DMS114 treated with DMSO at 0.1 percent for 48 hours (cell line): ENCODE measurements around the gene SFXN4.
"Not testable (repeated sequence)": the region's sequence is repeated elsewhere in the genome, so short reads cannot be mapped to it uniquely, and the experiment has no call there.

Experiments used
- DNase-seq: peaks from one replicate; lab custom pipeline; 2025; ENCODE audit not compliant: unreplicated experiment; lab: John Stamatoyannopoulos, UW

Gene SFXN4

GRCh38 chr10:119149157-119149556 lies 16.4 kb downstream of the SFXN4 start:
- no peak for DNase-seq

- no peak for DNase-seq
Measured at GRCh38 chr10:119143657-119144056, 21.9 kb downstream of the SFXN4 start.

GRCh38 chr10:119140603-119141245 lies 24.8 kb downstream of the SFXN4 start:
- DNase-seq: no peak

GRCh38 chr10:119139464-119140067 lies 25.9 kb downstream of the SFXN4 start:
- DNase-seq: no peak

- DNase-seq: no peak
Measured at GRCh38 chr10:119138346-119139306, 26.9 kb downstream of the SFXN4 start.

GRCh38 chr10:119137878-119138277 lies 27.6 kb downstream of the SFXN4 start:
- DNase-seq: not testable (repeated sequence)

GRCh38 chr10:119136084-119136483 lies 29.4 kb downstream of the SFXN4 start:
- no peak for DNase-seq

GRCh38 chr10:119135513-119135881 lies 30.0 kb downstream of the SFXN4 start:
- DNase-seq: no peak

GRCh38 chr10:119133949-119134348 lies 31.6 kb downstream of the SFXN4 start:
- DNase-seq: no peak

GRCh38 chr10:119132521-119133345 lies 32.8 kb downstream of the SFXN4 start:
- DNase-seq: no peak

- DNase-seq: no peak
Measured at GRCh38 chr10:119131512-119132240, 33.8 kb downstream of the SFXN4 start.

GRCh38 chr10:119129721-119130120 lies 35.8 kb downstream of the SFXN4 start:
- no peak for DNase-seq

- DNase-seq: no peak
Measured at GRCh38 chr10:119125942-119126341, 39.6 kb downstream of the SFXN4 start.

- no peak for DNase-seq
Measured at GRCh38 chr10:119120875-119121274, 44.6 kb downstream of the SFXN4 start.

GRCh38 chr10:119120413-119120867 lies 45.1 kb downstream of the SFXN4 start:
- DNase-seq: no peak

- DNase-seq: no peak
Measured at GRCh38 chr10:119119400-119119799, 46.1 kb downstream of the SFXN4 start.

- DNase-seq: no peak
Measured at GRCh38 chr10:119118231-119118630, 47.3 kb downstream of the SFXN4 start.

- DNase-seq: no peak
Measured at GRCh38 chr10:119116326-119116951, 49.1 kb downstream of the SFXN4 start.

- DNase-seq: no peak
Measured at GRCh38 chr10:119115926-119116325, 49.6 kb downstream of the SFXN4 start.
